Gastrocnemius medialis (tissue), 4 donors: ENCODE data around the gene GUCA1C. TPM values are rescaled to one million over a fixed set of nuclear protein-coding genes. Genes with fewer than 3 reads are reported as not detected.

Source experiments
- ATAC-seq, 2 donors: fragments of 150-250 bp; one replicate each; pipeline ENCODE4 v1.9.1; 2016
- DNase-seq, 2 donors: peaks; one replicate each; pipeline ENCODE4 v3.0.0-alpha.2; 2019
- H3K27ac ChIP-seq, 4 donors: fragments of 200-600 bp; sonication (generic); 1 replicate in 1 of 4; 2 replicates in 3 of 4; pipeline ENCODE4 v1.5.1; 2016 to 2018; ENCODE audit warnings: mild to moderate bottlenecking in 2 of 4, moderate library complexity in 1 of 4
- H3K27me3 ChIP-seq, 3 donors: fragments of 200-600 bp; sonication (generic) in 2 of 3; 1 replicate in 1 of 3; 2 replicates in 2 of 3; pipeline versions ENCODE4 v1.5.1 to v1.6.0; 2016 to 2019; ENCODE audit warnings: mild to moderate bottlenecking in 1 of 3, moderate library complexity in 1 of 3
- H3K36me3 ChIP-seq, 2 donors: fragments of 200-600 bp; sonication (generic) in 1 of 2; one replicate each; pipeline ENCODE4 v1.5.1; 2017 to 2018
- H3K4me1 ChIP-seq, 2 donors: fragments of 200-600 bp; sonication (generic) in 1 of 2; one replicate each; pipeline ENCODE4 v1.5.1; 2016 to 2017; ENCODE audit warnings: mild to moderate bottlenecking in 2 of 2
- H3K4me3 ChIP-seq, 4 donors: fragments of 200-600 bp; sonication (generic) in 3 of 4; 1 replicate in 1 of 4; 2 replicates in 3 of 4; pipeline ENCODE4 v1.5.1; 2016 to 2019; ENCODE audit warnings: mild to moderate bottlenecking in 2 of 4
- H3K9me3 ChIP-seq, 3 donors: fragments of 200-600 bp; sonication (generic) in 2 of 3; 1 replicate in 1 of 3; 2 replicates in 2 of 3; pipeline ENCODE4 v1.5.1; 2016 to 2019
- POLR2A ChIP-seq, 2 donors: fragments of 450-650 bp; IDR thresholded peaks; one replicate each; pipeline ENCODE4 v1.6.1; 2017; ENCODE audit warnings: antibody characterized with exemption in 2 of 2, mild to moderate bottlenecking in 2 of 2, moderate library complexity in 2 of 2
- in situ Hi-C, 4 donors: fragments of 200-750 bp; cut with MboI; loops; one replicate each; pipeline versions ENCODE4 v1.15.0 to v1.8.0; 2017; ENCODE audit warnings: low sequenced_read_pairs in 4 of 4
- intact Hi-C: fragments of 100-400 bp; cut with DNase I; formaldehyde crosslinking; loops from one replicate; pipeline ENCODE4 v1.15.1; 2023; ENCODE audit warnings: low total_unique reads
- total RNA-seq, 4 donors: library from RNA; depleted of rRNA; stranded (reverse); fragments of >200 nt; gene quantifications; one replicate each; pipeline versions ENCODE4 v1.1.0 to v1.2.3, GENCODE V29; 2016
- TF ChIP-seq, protein P1 (sequence below), 5 experiments: fragments of 450-650 bp in 3 of 5; fragments of 200-600 bp in 2 of 5; sonication (generic) in 2 of 5; IDR thresholded peaks in 4 of 5; conservative IDR thresholded peaks in 1 of 5; 1 replicate in 4 of 5; 2 replicates in 1 of 5; pipeline ENCODE4 v1.5.1; 2016 to 2019; ENCODE audit warnings: antibody characterized with exemption in 5 of 5, mild to moderate bottlenecking in 3 of 5, moderate library complexity in 3 of 5

Gene GUCA1C
- total RNA-seq, 4 donors from 2014 or later = not detected

DNA sequence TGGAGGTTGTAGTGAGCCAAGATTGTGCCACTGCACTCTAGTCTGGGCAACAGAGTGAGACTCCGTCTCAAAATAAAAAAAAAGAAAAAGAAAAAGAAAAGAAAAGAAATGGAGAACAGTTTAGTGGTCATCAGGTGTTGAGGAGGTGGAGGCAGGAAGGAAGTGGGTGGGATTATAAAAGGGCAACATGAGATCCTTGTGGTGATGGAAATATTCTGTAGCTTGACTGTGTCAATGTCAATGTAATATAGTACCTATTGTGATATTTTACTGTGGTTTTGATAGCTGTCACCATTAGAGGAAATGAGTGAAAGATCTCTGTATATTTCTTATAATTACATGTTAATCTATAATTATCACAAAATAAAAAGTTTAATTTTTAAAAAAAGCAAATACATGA is 70.3 kb downstream of the GUCA1C start:
- Histone ChIP-seq H3K4me1 (no peaks in the 10 kb centered on the region), H3K27ac (no peak overlapping the region), H3K9me3 (no peaks in the 10 kb centered on the region), H3K4me3 (no peak overlapping the region), H3K27me3 (no peaks in the 10 kb centered on the region), H3K36me3 (no peaks in the 10 kb centered on the region)
- intact Hi-C loops = no loop called here
- in situ Hi-C loops = no loop called here
- DNase-seq (no peak), ATAC-seq (no peak)
- no peak for TF ChIP-seq POLR2A (IDR thresholded peaks at IDR 0.05)
- TF ChIP-seq, protein P1, sequence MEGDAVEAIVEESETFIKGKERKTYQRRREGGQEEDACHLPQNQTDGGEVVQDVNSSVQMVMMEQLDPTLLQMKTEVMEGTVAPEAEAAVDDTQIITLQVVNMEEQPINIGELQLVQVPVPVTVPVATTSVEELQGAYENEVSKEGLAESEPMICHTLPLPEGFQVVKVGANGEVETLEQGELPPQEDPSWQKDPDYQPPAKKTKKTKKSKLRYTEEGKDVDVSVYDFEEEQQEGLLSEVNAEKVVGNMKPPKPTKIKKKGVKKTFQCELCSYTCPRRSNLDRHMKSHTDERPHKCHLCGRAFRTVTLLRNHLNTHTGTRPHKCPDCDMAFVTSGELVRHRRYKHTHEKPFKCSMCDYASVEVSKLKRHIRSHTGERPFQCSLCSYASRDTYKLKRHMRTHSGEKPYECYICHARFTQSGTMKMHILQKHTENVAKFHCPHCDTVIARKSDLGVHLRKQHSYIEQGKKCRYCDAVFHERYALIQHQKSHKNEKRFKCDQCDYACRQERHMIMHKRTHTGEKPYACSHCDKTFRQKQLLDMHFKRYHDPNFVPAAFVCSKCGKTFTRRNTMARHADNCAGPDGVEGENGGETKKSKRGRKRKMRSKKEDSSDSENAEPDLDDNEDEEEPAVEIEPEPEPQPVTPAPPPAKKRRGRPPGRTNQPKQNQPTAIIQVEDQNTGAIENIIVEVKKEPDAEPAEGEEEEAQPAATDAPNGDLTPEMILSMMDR (IDR thresholded peaks at IDR 0.05 in 4 of 5, conservative IDR thresholded peaks at IDR 0.05 in 1 of 5) = no peak

DNA sequence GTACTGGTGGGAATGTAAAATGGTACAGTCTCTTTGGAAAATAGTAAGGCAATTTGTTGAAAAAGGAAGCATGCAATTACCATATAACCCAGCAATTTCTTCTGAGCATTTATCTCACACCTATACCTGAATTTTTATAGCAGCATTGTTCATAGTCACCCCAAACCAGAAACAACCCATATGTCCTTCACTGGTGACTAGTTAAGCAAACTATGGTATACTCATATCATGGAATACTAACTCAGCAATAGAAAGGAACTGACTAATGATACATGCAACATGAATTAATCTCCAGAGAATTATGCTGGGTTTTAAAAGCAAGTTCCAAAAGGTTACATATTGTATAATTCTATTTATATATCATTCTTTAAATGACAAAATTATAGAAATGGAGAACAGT is 70.9 kb downstream of the GUCA1C start:
- DNase-seq = no peak
- no peaks in the 10 kb centered on the region for H3K27me3 ChIP-seq
- H3K27ac ChIP-seq = no peak overlapping the region
- no peak for ATAC-seq
- no peaks in the 10 kb centered on the region for H3K36me3 ChIP-seq
- in situ Hi-C loops (no loop called here), intact Hi-C loops (no loop called here)
- no peak for TF ChIP-seq POLR2A (IDR thresholded peaks at IDR 0.05)
- TF ChIP-seq, protein P1 (IDR thresholded peaks at IDR 0.05 in 4 of 5, conservative IDR thresholded peaks at IDR 0.05 in 1 of 5) = no peak
- no peaks in the 10 kb centered on the region for H3K9me3 ChIP-seq
- no peaks in the 10 kb centered on the region for H3K4me1 ChIP-seq
- no peak overlapping the region for H3K4me3 ChIP-seq

DNA sequence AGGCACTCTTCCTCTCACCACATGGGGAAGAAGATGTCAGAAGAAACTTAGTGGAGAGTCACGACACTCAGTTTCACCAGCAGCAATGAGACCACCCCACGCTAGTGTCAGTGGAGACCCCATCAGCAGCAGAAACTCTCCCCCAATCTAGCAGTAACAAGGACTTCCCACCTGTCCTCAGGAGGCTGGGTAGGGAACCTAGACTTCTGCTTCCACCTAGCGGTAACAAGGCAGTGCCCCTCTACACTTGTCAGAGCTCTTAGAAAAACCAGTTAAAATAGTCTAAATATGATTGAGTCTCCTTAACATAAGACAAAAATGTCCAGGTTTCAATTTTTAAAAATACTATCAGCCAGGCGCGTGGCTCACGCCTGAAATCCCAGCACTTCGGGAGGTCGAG is 73.8 kb downstream of the GUCA1C start:
- no peaks in the 10 kb centered on the region for H3K36me3 ChIP-seq
- H3K4me3 ChIP-seq = no peak overlapping the region
- H3K4me1 ChIP-seq = no peaks in the 10 kb centered on the region
- ATAC-seq (no peak), DNase-seq (no peak)
- intact Hi-C loops = no loop called here
- no peaks in the 10 kb centered on the region for H3K9me3 ChIP-seq
- in situ Hi-C loops = no loop called here
- no peak overlapping the region for H3K27ac ChIP-seq
- H3K27me3 ChIP-seq = no peaks in the 10 kb centered on the region
- TF ChIP-seq, protein P1 (IDR thresholded peaks at IDR 0.05 in 4 of 5, conservative IDR thresholded peaks at IDR 0.05 in 1 of 5) = no peak
- TF ChIP-seq POLR2A (IDR thresholded peaks at IDR 0.05) = no peak

DNA sequence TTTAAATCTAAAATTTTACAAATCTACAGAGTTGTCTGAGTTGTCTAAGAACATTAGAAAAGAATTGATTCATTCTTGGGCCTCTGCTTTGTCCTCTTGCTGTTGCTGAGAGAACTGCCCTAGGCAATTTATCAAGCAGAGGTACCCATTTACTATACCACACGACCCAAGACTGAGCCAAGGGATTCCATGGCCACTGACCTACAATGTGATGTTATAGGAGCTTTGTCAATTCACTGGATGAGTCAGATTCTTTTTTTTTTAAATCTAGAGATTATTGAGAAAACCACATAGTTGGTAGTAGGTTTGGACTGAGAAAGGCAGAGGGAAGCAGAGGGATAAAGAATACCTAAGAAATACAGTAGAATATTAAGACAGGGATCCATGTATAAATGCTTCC is 75.8 kb downstream of the GUCA1C start:
- Histone ChIP-seq H3K4me1 (no peaks in the 10 kb centered on the region), H3K4me3 (no peak overlapping the region), H3K36me3 (no peaks in the 10 kb centered on the region), H3K27ac (no peak overlapping the region), H3K9me3 (no peaks in the 10 kb centered on the region), H3K27me3 (no peaks in the 10 kb centered on the region)
- intact Hi-C loops = no loop called here
- TF ChIP-seq POLR2A (IDR thresholded peaks at IDR 0.05) = no peak
- TF ChIP-seq, protein P1 (IDR thresholded peaks at IDR 0.05 in 4 of 5, conservative IDR thresholded peaks at IDR 0.05 in 1 of 5) = no peak
- ATAC-seq = no peak
- no peak for DNase-seq
- in situ Hi-C loops = no loop called here

DNA sequence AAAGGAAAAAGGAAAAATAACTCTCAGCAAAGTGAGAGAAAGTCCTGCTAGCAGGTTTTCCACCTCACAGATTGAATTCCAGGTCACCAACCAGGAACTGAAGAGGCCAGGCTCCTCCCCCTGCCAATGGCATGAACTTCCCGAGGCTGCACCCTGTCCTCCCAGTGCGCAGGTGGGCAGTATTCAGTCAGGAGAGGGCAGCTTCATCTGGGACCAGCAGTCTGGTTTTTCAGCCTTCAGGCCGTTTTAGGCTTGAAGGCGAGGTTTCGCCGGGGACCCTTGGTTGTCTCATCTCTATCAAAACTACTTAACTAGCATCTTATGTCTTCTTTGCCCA is 89.9 kb downstream of the GUCA1C start:
- no peaks in the 10 kb centered on the region for H3K36me3 ChIP-seq
- no peaks in the 10 kb centered on the region for H3K27me3 ChIP-seq
- ATAC-seq = no peak
- no peak for TF ChIP-seq POLR2A (IDR thresholded peaks at IDR 0.05)
- TF ChIP-seq, protein P1 (IDR thresholded peaks at IDR 0.05 in 4 of 5, conservative IDR thresholded peaks at IDR 0.05 in 1 of 5) = no peak
- no peak overlapping the region for H3K27ac ChIP-seq
- in situ Hi-C loops = no loop called here
- H3K4me3 ChIP-seq = no peak overlapping the region
- intact Hi-C loops = no loop called here
- H3K9me3 ChIP-seq = no peaks in the 10 kb centered on the region
- no peaks in the 10 kb centered on the region for H3K4me1 ChIP-seq
- DNase-seq = no peak
